Naive thymus-derived CD4-positive, alpha-beta T cell (primary cell): ENCODE results near the gene JAKMIP2. TPM values are rescaled to one million over a fixed set of nuclear protein-coding genes. Genes with fewer than 3 reads are reported as not detected.

Experiments used
- ATAC-seq: fragments of 150-1000 bp; cut with Tn5 transposase; 2 replicates; pipeline ENCODE4 v1.10.0; 2021; ENCODE audit warnings: mild to moderate bottlenecking, moderate library complexity
- CTCF ChIA-PET: fragments of 350-600 bp; sonication (Branson Sonifier 250); formaldehyde crosslinking; loops from one replicate; lab custom pipeline; 2021; ENCODE audit warnings: antibody characterized with exemption; lab: Charles Lee
- POLR2A ChIA-PET: fragments of 350-600 bp; sonication (Branson Sonifier 250); formaldehyde crosslinking; loops from one replicate; lab custom pipeline; 2021; ENCODE audit warnings: antibody characterized with exemption, inconsistent platforms; lab: Charles Lee
- DNase-seq, 9 donors: peaks; one replicate each; pipeline versions ENCODE4 v3.0.0 to v3.0.0-alpha.2; 2020 to 2022; ENCODE audit warnings: mixed read lengths in 1 of 9
- H3K27ac ChIP-seq: one replicate; pipeline ENCODE4 v1.7.0; 2013; ENCODE audit warnings: mild to moderate bottlenecking, low read depth, low read length, moderate library complexity
- H3K27me3 ChIP-seq, 2 donors: one replicate each; pipeline ENCODE4 v1.7.0; 2013; ENCODE audit warnings: low read length in 2 of 2, mild to moderate bottlenecking in 2 of 2, moderate library complexity in 2 of 2; ENCODE audit not compliant: control insufficient read depth in 2 of 2, insufficient read depth in 2 of 2
- H3K36me3 ChIP-seq, 3 experiments: 1 replicate in 2 of 3; 2 replicates in 1 of 3; pipeline ENCODE4 v1.7.0; 2013; ENCODE audit warnings: low read length in 3 of 3, mild to moderate bottlenecking in 3 of 3, moderate library complexity in 1 of 3; ENCODE audit not compliant: insufficient read depth in 3 of 3, control insufficient read depth in 2 of 3
- H3K4me1 ChIP-seq, 2 donors: one replicate each; pipeline ENCODE4 v1.7.0; 2013; ENCODE audit warnings: low read length in 2 of 2, mild to moderate bottlenecking in 2 of 2, moderate library complexity in 1 of 2; ENCODE audit not compliant: control insufficient read depth in 2 of 2, insufficient read depth in 2 of 2
- H3K4me3 ChIP-seq: 2 replicates; pipeline ENCODE4 v1.7.0; 2013; ENCODE audit warnings: mild to moderate bottlenecking, low read length
- H3K9me3 ChIP-seq, 3 experiments: 1 replicate in 2 of 3; 2 replicates in 1 of 3; pipeline ENCODE4 v1.7.0; 2013; ENCODE audit warnings: low read length in 3 of 3; ENCODE audit not compliant: control insufficient read depth in 2 of 3
- H3K27ac Mint-ChIP-seq, 9 donors: one replicate each; pipeline ENCODE4 v1.8.0; 2020 to 2022; ENCODE audit warnings: mixed read lengths in 9 of 9, mild to moderate bottlenecking in 8 of 9, moderate library complexity in 5 of 9, inconsistent platforms in 2 of 9
- H3K27me3 Mint-ChIP-seq, 5 donors: one replicate each; pipeline ENCODE4 v1.8.0; 2021 to 2022; ENCODE audit warnings: mixed read lengths in 5 of 5, mild to moderate bottlenecking in 1 of 5
- H3K36me3 Mint-ChIP-seq, 5 donors: one replicate each; pipeline ENCODE4 v1.8.0; 2020 to 2022; ENCODE audit warnings: mixed read lengths in 5 of 5, mild to moderate bottlenecking in 3 of 5, inconsistent platforms in 1 of 5
- H3K4me1 Mint-ChIP-seq, 7 donors: one replicate each; pipeline ENCODE4 v1.8.0; 2020 to 2022; ENCODE audit warnings: mixed read lengths in 7 of 7, mild to moderate bottlenecking in 3 of 7, inconsistent platforms in 1 of 7
- H3K4me3 Mint-ChIP-seq, 10 donors: one replicate each; pipeline ENCODE4 v1.8.0; 2020 to 2022; ENCODE audit warnings: mild to moderate bottlenecking in 10 of 10, mixed read lengths in 10 of 10, moderate library complexity in 6 of 10, inconsistent platforms in 2 of 10
- H3K9me3 Mint-ChIP-seq, 11 donors: one replicate each; pipeline ENCODE4 v1.8.0; 2020 to 2022; ENCODE audit warnings: mixed read lengths in 11 of 11, mild to moderate bottlenecking in 4 of 11, inconsistent platforms in 1 of 11, moderate library complexity in 1 of 11
- intact Hi-C, 2 donors: fragments of 100-400 bp; cut with micrococcal nuclease; formaldehyde crosslinking; loops; one replicate each; pipeline ENCODE4 v1.15.1; 2023
- polyA plus RNA-seq, 2 donors: library from polyadenylated mRNA; unstranded; fragments of 300-500 nt; fragmentation: Illumina TruSeq; gene quantifications; one replicate each; pipeline ENCODE4 v1.2.3, GENCODE V29; 2021
- total RNA-seq, 6 experiments: library from RNA in 5 of 6; stranded (reverse) in 5 of 6; gene quantifications; 1 replicate in 5 of 6; 2 replicates in 1 of 6; pipeline ENCODE4 v1.2.3 and lab custom pipeline; 2021 to 2026

Gene JAKMIP2
- total and polyA plus RNA-seq, 7 experiments from 2014 or later: 0.16 to 4.5 (median 0.88) TPM

- Mint-ChIP-seq H3K4me3 (no peak overlapping the region), H3K4me1 (peaks cover 6 to 27% (median 16%) of the 10 kb centered on the region in 7 donors), H3K9me3 (peaks cover 0 to 11% (median 0%) of the 10 kb centered on the region in 11 donors), H3K36me3 (peaks cover 0 to 11% (median 0%) of the 10 kb centered on the region in 5 donors), H3K27me3 (peaks cover 0 to 11% (median 4%) of the 10 kb centered on the region in 5 donors), H3K27ac (peak overlapping the region in 1 of 9 donors; percentile 88)
- intact Hi-C loops: loop anchor here in 1 of 2 donors (5.0 kb wide), 1 partner anchor 43 kb away; no protein-coding TSS in a partner anchor
- no peak overlapping the region for H3K4me3 ChIP-seq
- no peaks in the 10 kb centered on the region for H3K27me3 ChIP-seq
- no peak overlapping the region for H3K27ac ChIP-seq
- ChIA-PET CTCF (no interaction called here), POLR2A (no interaction called here)
- H3K36me3 ChIP-seq: no peaks in the 10 kb centered on the region
- ATAC-seq (no peak), DNase-seq (no peak)
- peaks cover 0 to 15% of the 10 kb centered on the region in 2 donors for H3K4me1 ChIP-seq
- no peaks in the 10 kb centered on the region for H3K9me3 ChIP-seq
These were observed 2.8 kb downstream of the JAKMIP2 start for GRCh38 chr5:147779694-147780093.

GRCh38 chr5:147776989-147777388 is 5.5 kb downstream of the JAKMIP2 start:
- no peak for ATAC-seq
- intact Hi-C loops: no loop called here
- peaks cover 0 to 6% (median 0%) of the 10 kb centered on the region in 5 donors for H3K27me3 Mint-ChIP-seq
- no peak overlapping the region for H3K27ac ChIP-seq
- peaks cover 0 to 11% (median 0%) of the 10 kb centered on the region in 5 donors for H3K36me3 Mint-ChIP-seq
- CTCF ChIA-PET: interaction anchor here (0.7 kb wide), 1 partner anchor 104 kb away, joined by 4 read pairs; no protein-coding TSS in a partner anchor
- DNase-seq: no peak
- H3K9me3 Mint-ChIP-seq: peaks cover 0 to 11% (median 0%) of the 10 kb centered on the region in 11 donors
- H3K4me3 ChIP-seq: no peak overlapping the region
- POLR2A ChIA-PET: no interaction called here
- no peak overlapping the region for H3K4me3 Mint-ChIP-seq
- peaks cover under 1 to 19% (median 8%) of the 10 kb centered on the region in 7 donors for H3K4me1 Mint-ChIP-seq
- no peaks in the 10 kb centered on the region for H3K27me3 ChIP-seq
- H3K4me1 ChIP-seq: peaks cover 0 to 15% of the 10 kb centered on the region in 2 donors
- no peaks in the 10 kb centered on the region for H3K36me3 ChIP-seq
- H3K27ac Mint-ChIP-seq: no peak overlapping the region
- H3K9me3 ChIP-seq: no peaks in the 10 kb centered on the region

DNA sequence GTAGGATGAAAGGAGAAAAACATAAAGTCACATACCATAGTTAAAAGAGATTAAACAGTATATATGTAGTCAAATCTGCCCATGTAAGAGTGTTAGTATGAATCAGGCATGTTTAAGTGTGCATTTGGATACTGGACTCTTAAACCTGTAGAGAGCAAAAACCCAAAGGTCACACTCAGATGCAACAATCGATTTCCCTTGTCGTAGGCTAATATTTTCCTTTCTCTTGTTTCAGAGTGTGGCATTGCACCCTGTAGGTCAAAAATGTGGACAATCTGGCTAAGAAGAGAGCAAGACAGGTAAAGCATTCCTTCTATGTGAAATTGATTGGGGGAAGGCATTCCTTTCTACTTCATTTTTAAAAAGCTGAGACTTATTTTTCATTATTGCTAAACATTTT is 8.9 kb downstream of the JAKMIP2 start:
- Mint-ChIP-seq H3K9me3 (peaks cover 0 to 11% (median 0%) of the 10 kb centered on the region in 11 donors), H3K4me1 (peaks cover 0 to 1% (median 0%) of the 10 kb centered on the region in 7 donors), H3K4me3 (no peak overlapping the region), H3K27me3 (no peaks in the 10 kb centered on the region), H3K36me3 (peaks cover 0 to 11% (median 0%) of the 10 kb centered on the region in 5 donors), H3K27ac (no peak overlapping the region)
- POLR2A ChIA-PET: no interaction called here
- no peak overlapping the region for H3K4me3 ChIP-seq
- DNase-seq (no peak), ATAC-seq (no peak)
- H3K27me3 ChIP-seq: no peaks in the 10 kb centered on the region
- H3K9me3 ChIP-seq: no peaks in the 10 kb centered on the region
- CTCF ChIA-PET: no interaction called here
- H3K36me3 ChIP-seq: no peaks in the 10 kb centered on the region
- no peaks in the 10 kb centered on the region for H3K4me1 ChIP-seq
- intact Hi-C loops: no loop called here
- H3K27ac ChIP-seq: no peak overlapping the region

DNA sequence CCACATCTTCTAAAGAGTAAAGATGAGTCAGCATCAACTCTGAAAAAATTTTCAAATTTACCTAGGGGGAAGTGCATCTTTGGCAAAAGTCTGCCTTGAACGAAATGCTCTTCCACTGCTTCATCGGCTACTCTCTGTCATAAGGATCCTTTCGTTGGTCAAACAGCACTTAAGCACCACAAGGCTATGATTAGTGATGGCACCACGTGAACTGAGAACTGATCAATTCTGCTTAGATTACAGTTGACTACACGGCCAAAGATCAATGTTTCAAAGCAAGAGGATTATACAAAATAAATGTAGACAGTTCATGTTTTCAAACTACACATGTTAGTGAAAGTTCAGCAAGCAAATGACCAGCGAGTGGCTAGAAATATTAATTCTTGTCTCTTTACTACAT is 9.4 kb downstream of the JAKMIP2 start:
- Histone ChIP-seq H3K9me3 (no peaks in the 10 kb centered on the region), H3K36me3 (no peaks in the 10 kb centered on the region), H3K4me1 (no peaks in the 10 kb centered on the region), H3K27me3 (no peaks in the 10 kb centered on the region), H3K27ac (no peak overlapping the region), H3K4me3 (no peak overlapping the region)
- CTCF ChIA-PET: no interaction called here
- Mint-ChIP-seq H3K4me1 (peaks cover 0 to 1% (median 0%) of the 10 kb centered on the region in 7 donors), H3K4me3 (no peak overlapping the region), H3K36me3 (peaks cover 0 to 11% (median 0%) of the 10 kb centered on the region in 5 donors), H3K9me3 (peaks cover 0 to 11% (median 0%) of the 10 kb centered on the region in 11 donors), H3K27me3 (no peaks in the 10 kb centered on the region), H3K27ac (no peak overlapping the region)
- intact Hi-C loops: no loop called here
- POLR2A ChIA-PET: no interaction called here
- ATAC-seq (no peak), DNase-seq (no peak)

- Histone ChIP-seq H3K4me3 (no peak overlapping the region), H3K9me3 (no peaks in the 10 kb centered on the region), H3K27ac (no peak overlapping the region), H3K36me3 (no peaks in the 10 kb centered on the region), H3K4me1 (no peaks in the 10 kb centered on the region), H3K27me3 (no peaks in the 10 kb centered on the region)
- H3K9me3 Mint-ChIP-seq: no peaks in the 10 kb centered on the region
- H3K27ac Mint-ChIP-seq: no peak overlapping the region
- no peaks in the 10 kb centered on the region for H3K36me3 Mint-ChIP-seq
- intact Hi-C loops: no loop called here
- CTCF ChIA-PET: no interaction called here
- ATAC-seq (no peak), DNase-seq (no peak)
- H3K27me3 Mint-ChIP-seq: no peaks in the 10 kb centered on the region
- POLR2A ChIA-PET: no interaction called here
- no peak overlapping the region for H3K4me3 Mint-ChIP-seq
- H3K4me1 Mint-ChIP-seq: no peaks in the 10 kb centered on the region
These were observed 15.5 kb downstream of the JAKMIP2 start for GRCh38 chr5:147767048-147767447.

GRCh38 chr5:147763791-147764525 is 18.6 kb downstream of the JAKMIP2 start:
- Mint-ChIP-seq H3K4me3 (no peak overlapping the region), H3K36me3 (no peaks in the 10 kb centered on the region), H3K27me3 (no peaks in the 10 kb centered on the region), H3K9me3 (no peaks in the 10 kb centered on the region), H3K4me1 (no peaks in the 10 kb centered on the region), H3K27ac (no peak overlapping the region)
- intact Hi-C loops: no loop called here
- no peak for ATAC-seq
- no peak overlapping the region for H3K27ac ChIP-seq
- POLR2A ChIA-PET: no interaction called here
- H3K27me3 ChIP-seq: no peaks in the 10 kb centered on the region
- H3K4me3 ChIP-seq: no peak overlapping the region
- DNase-seq: no peak
- H3K36me3 ChIP-seq: no peaks in the 10 kb centered on the region
- no peaks in the 10 kb centered on the region for H3K9me3 ChIP-seq
- CTCF ChIA-PET: interaction anchor here (0.7 kb wide), 1 partner anchor 1275 kb away, joined by 3 read pairs; no protein-coding TSS in a partner anchor
- H3K4me1 ChIP-seq: no peaks in the 10 kb centered on the region
